GM12891 (cell line): ENCODE results near the gene IVL.

Experiments
- DNase-seq: peaks from one replicate; pipeline ENCODE4 v3.0.0; 2011; ENCODE audit warnings: low spot score; ENCODE audit not compliant: insufficient read length
- FAIRE-seq: peaks from 2 replicates; lab custom pipeline; 2011; peaks lifted over from hg19 to GRCh38; lab: Jason Lieb, UNC
- PAX5 ChIP-seq: IDR thresholded peaks from 2 replicates; pipeline ENCODE4 v1.6.1; 2011; ENCODE audit warnings: low read length, moderate library complexity, mild to moderate bottlenecking; ENCODE audit not compliant: insufficient read depth, severe bottlenecking
- POLR2A ChIP-seq: IDR thresholded peaks from 2 replicates; pipeline ENCODE4 v1.6.1; 2011; ENCODE audit warnings: low read depth, low read length, control low read depth
- POLR2AphosphoS5 ChIP-seq: IDR thresholded peaks from 2 replicates; pipeline ENCODE4 v1.6.1; 2011; ENCODE audit warnings: low read depth, low read length, control low read depth
- POU2F2 ChIP-seq: IDR thresholded peaks from 2 replicates; pipeline ENCODE4 v1.6.1; 2011; ENCODE audit warnings: low read depth, mild to moderate bottlenecking, control low read depth, low read length, moderate library complexity
- SPI1 ChIP-seq: IDR thresholded peaks from 2 replicates; pipeline ENCODE4 v1.6.1; 2011; ENCODE audit warnings: low read depth, low read length, control low read depth
- TAF1 ChIP-seq: IDR thresholded peaks from 2 replicates; pipeline ENCODE4 v1.6.1; 2011; ENCODE audit warnings: low read depth, low read length, control low read depth

The IVL gene

GRCh38 chr1:152873495-152873894 is 34.9 kb upstream of the IVL start:
- no peak for DNase-seq
- no peak for FAIRE-seq
- no peak for TF ChIP-seq POLR2A
- no peak for TF ChIP-seq POLR2AphosphoS5
- no peak for TF ChIP-seq TAF1
- no peak for TF ChIP-seq POU2F2
- TF ChIP-seq PAX5: no peak
- TF ChIP-seq SPI1: no peak

GRCh38 chr1:152876827-152877226 is 31.5 kb upstream of the IVL start:
- no peak for FAIRE-seq
- DNase-seq: no peak
- TF ChIP-seq POU2F2 (no peak), PAX5 (no peak), POLR2AphosphoS5 (no peak), TAF1 (no peak), SPI1 (no peak), POLR2A (no peak)

GRCh38 chr1:152878042-152878441 is 30.3 kb upstream of the IVL start, which contains the start of gene SMCP:
SMCP (plus strand) TSS chr1:152878322; CDS start chr1:152884423, 6,101 bp downstream.
- FAIRE-seq (no peak), DNase-seq (no peak)
- TF ChIP-seq PAX5 (no peak), TAF1 (no peak), POLR2AphosphoS5 (no peak), POLR2A (no peak), POU2F2 (no peak), SPI1 (no peak)

GRCh38 chr1:152879559-152880198 is 28.7 kb upstream of the IVL start:
- no peak for FAIRE-seq
- TF ChIP-seq POLR2AphosphoS5: no peak
- no peak for TF ChIP-seq SPI1
- TF ChIP-seq POLR2A: no peak
- TF ChIP-seq TAF1: no peak
- no peak for TF ChIP-seq POU2F2
- no peak for TF ChIP-seq PAX5
- DNase-seq: no peak

GRCh38 chr1:152880316-152880715 is 28.0 kb upstream of the IVL start:
- FAIRE-seq (peak; percentile 16), DNase-seq (no peak)
- no peak for TF ChIP-seq TAF1

GRCh38 chr1:152880907-152881306 is 27.4 kb upstream of the IVL start:
- FAIRE-seq (no peak), DNase-seq (no peak)
- TF ChIP-seq POU2F2 (no peak), SPI1 (no peak), POLR2A (no peak), TAF1 (no peak), PAX5 (no peak), POLR2AphosphoS5 (no peak)

- DNase-seq (no peak), FAIRE-seq (no peak)
- peak; percentile 68 for TF ChIP-seq SPI1
- TF ChIP-seq POLR2A: no peak
Measured at GRCh38 chr1:152884085-152884484, 24.3 kb upstream of the IVL start.

- FAIRE-seq (no peak), DNase-seq (no peak)
- TF ChIP-seq POU2F2 (no peak), POLR2AphosphoS5 (no peak), SPI1 (no peak), POLR2A (no peak), PAX5 (no peak), TAF1 (no peak)
Measured at GRCh38 chr1:152884506-152884905, 23.8 kb upstream of the IVL start.

GRCh38 chr1:152884966-152885624 is 23.3 kb upstream of the IVL start:
- DNase-seq (no peak), FAIRE-seq (no peak)
- TF ChIP-seq PAX5: no peak
- no peak for TF ChIP-seq TAF1
- no peak for TF ChIP-seq POU2F2
- TF ChIP-seq POLR2AphosphoS5: no peak
- TF ChIP-seq POLR2A: no peak
- no peak for TF ChIP-seq SPI1

- FAIRE-seq: no peak
- no peak for TF ChIP-seq TAF1
- TF ChIP-seq PAX5: no peak
- no peak for TF ChIP-seq POLR2AphosphoS5
- TF ChIP-seq POLR2A: no peak
- TF ChIP-seq SPI1: no peak
- TF ChIP-seq POU2F2: no peak
Measured at GRCh38 chr1:152886085-152886484, 22.3 kb upstream of the IVL start.

More at GRCh38 chr1:152886085-152886484, 22.3 kb upstream of the IVL start:
- DNase-seq: no peak
